ENCODE data around the gene SPARCL1.

The SPARCL1 gene

GRCh38 chr4:87521757-87522374 lies 7.3 kb downstream of the SPARCL1 start (continued):
- TF ChIP-seq HOXD13 (CRISPR knock-in tag; IDR thresholded peaks at IDR 0.05; ENCODE audit: borderline replicate concordance) (no peak), ZNF324 (tag by site-specific recombination; IDR thresholded peaks at IDR 0.05) (0 out of 2 replicates have a peak, but pooled peaks have one; percentile 26), SP3 (tag by site-specific recombination; IDR thresholded peaks at IDR 0.05) (peak; percentile 31), ZBTB11 (tag by site-specific recombination; conservative IDR thresholded peaks at IDR 0.05; ENCODE audit: low read depth) (no peak), ZBTB26 (tag by site-specific recombination; optimal IDR thresholded peaks at IDR 0.05) (no peak), ZBTB17 (tag by site-specific recombination; IDR thresholded peaks at IDR 0.05) (0 out of 2 replicates have a peak, but pooled peaks have one; percentile 25), ZNF26 (tag by site-specific recombination; IDR thresholded peaks at IDR 0.05) (no peak), ZNF221 (tag by site-specific recombination; IDR thresholded peaks at IDR 0.05; ENCODE audit: borderline replicate concordance) (no peak), ZNF398 (tag by site-specific recombination; IDR thresholded peaks at IDR 0.05) (peak; percentile 14; the same call in 1 of the 2 replicates), ZNF311 (tag by site-specific recombination; IDR thresholded peaks at IDR 0.05; ENCODE audit: borderline replicate concordance) (no peak), ZNF654 (tag by site-specific recombination; IDR thresholded peaks at IDR 0.05; ENCODE audit: low read depth) (peak; percentile 7; the same call in 1 of the 2 replicates), ZNF248 (tag by site-specific recombination; IDR thresholded peaks at IDR 0.05) (no peak), PRDM6 (tag by site-specific recombination; IDR thresholded peaks at IDR 0.05) (peak; percentile 80), ZBTB20 (tag by site-specific recombination; IDR thresholded peaks at IDR 0.05) (no peak), WT1 (tag by site-specific recombination; IDR thresholded peaks at IDR 0.05) (peak; percentile 27; the same call in 1 of the 2 replicates), GLIS2 (tag by site-specific recombination; IDR thresholded peaks at IDR 0.05) (no peak), ZNF513 (tag by site-specific recombination; IDR thresholded peaks at IDR 0.05) (0 out of 2 replicates have a peak, but pooled peaks have one; percentile 11), ZNF16 (tag by site-specific recombination; IDR thresholded peaks at IDR 0.05; ENCODE audit: low read depth) (no peak), ZNF354C (tag by site-specific recombination; IDR thresholded peaks at IDR 0.05; ENCODE audit: borderline replicate concordance, low read depth) (no peak), ZNF510 (tag by site-specific recombination; IDR thresholded peaks at IDR 0.05; ENCODE audit: insufficient replicate concordance) (peak; percentile 46), ZNF660 (tag by site-specific recombination; IDR thresholded peaks at IDR 0.05) (0 out of 2 replicates have a peak, but pooled peaks have one; percentile 29), ZNF211 (tag by site-specific recombination; IDR thresholded peaks at IDR 0.05; ENCODE audit: low read depth) (no peak), ZNF366 (tag by site-specific recombination; conservative IDR thresholded peaks at IDR 0.05) (peak; percentile 91), ZBTB44 (tag by site-specific recombination; IDR thresholded peaks at IDR 0.05) (0 out of 2 replicates have a peak, but pooled peaks have one; percentile 28), KLF8 (tag by site-specific recombination; IDR thresholded peaks at IDR 0.05) (peak; percentile 83), MEIS1 (CRISPR knock-in tag; IDR thresholded peaks at IDR 0.05; ENCODE audit: borderline replicate concordance) (no peak)

Data from HEK293 (cell line).